GM23338 (cell line): Measurements from ENCODE around the gene RPL15.

ENCODE experiments used
- CREB1 ChIP-seq: fragments of 250-450 bp; sonication (Bioruptor Pico); IDR thresholded peaks from 2 replicates; pipeline ENCODE4 v1.5.0; 2020; ENCODE audit warnings: low read depth, mild to moderate bottlenecking, moderate library complexity
- CTCF ChIP-seq, 2 experiments: fragments of 200-600 bp in 1 of 2; sonication (generic) in 1 of 2; conservative IDR thresholded peaks; 2 replicates each; pipeline versions ENCODE4 v1.5.1 to v1.6.1; 2016 to 2017; ENCODE audit warnings: antibody characterized with exemption in 2 of 2, low read depth in 2 of 2, mild to moderate bottlenecking in 2 of 2, moderate library complexity in 1 of 2
- EZH2 ChIP-seq: fragments of 200-600 bp; sonication (generic); IDR thresholded peaks from one replicate; pipeline ENCODE4 v1.8.0; 2017; ENCODE audit warnings: antibody characterized with exemption, mild to moderate bottlenecking, low read depth; ENCODE audit not compliant: unreplicated experiment
- JUNB ChIP-seq: IDR thresholded peaks from one replicate; pipeline ENCODE4 v1.6.1; 2016; ENCODE audit warnings: antibody characterized with exemption; ENCODE audit not compliant: unreplicated experiment
- POLR2AphosphoS5 ChIP-seq: IDR thresholded peaks from 2 replicates; pipeline ENCODE4 v1.6.1; 2016; ENCODE audit warnings: antibody characterized with exemption, low read depth
- REST ChIP-seq: IDR thresholded peaks from one replicate; pipeline ENCODE4 v1.6.1; 2018; ENCODE audit warnings: antibody characterized with exemption; ENCODE audit not compliant: unreplicated experiment

GRCh38 chr3:23937296-23937695 lies 20.4 kb downstream of the RPL15 start:
- no peak for TF ChIP-seq REST
- no peak for TF ChIP-seq CTCF (conservative IDR thresholded peaks at IDR 0.05; ENCODE audit: low read depth in 2 of 2)
- TF ChIP-seq CREB1 (CRISPR knock-in tag), result no peak
- TF ChIP-seq JUNB, result no peak
- no peak for TF ChIP-seq EZH2
- TF ChIP-seq POLR2AphosphoS5, result no peak
